MG63 (cell line): ENCODE results near the gene ZDHHC1. TPM values are rescaled to one million over a fixed set of nuclear protein-coding genes. Genes with fewer than 3 reads are reported as not detected.
"Not testable (repeated sequence)": the region's sequence is repeated elsewhere in the genome, so short reads cannot be mapped to it uniquely, and the experiment has no call there.

Source experiments
- DNase-seq: peaks from one replicate; pipeline ENCODE4 v3.0.0-alpha.2; 2020
- H3K27me3 ChIP-seq: fragments of 250-450 bp; sonication (Bioruptor Pico); 2 replicates; pipeline ENCODE4 v1.5.1; 2020; ENCODE audit warnings: mild to moderate bottlenecking, moderate library complexity
- H3K36me3 ChIP-seq: fragments of 250-450 bp; sonication (Bioruptor Pico); 2 replicates; pipeline ENCODE4 v1.5.1; 2020; ENCODE audit warnings: mild to moderate bottlenecking, moderate library complexity
- H3K4me3 ChIP-seq: fragments of 250-450 bp; sonication (Bioruptor Pico); 2 replicates; pipeline ENCODE4 v1.5.1; 2020; ENCODE audit warnings: mild to moderate bottlenecking, moderate library complexity
- H3K9me3 ChIP-seq: fragments of 250-450 bp; sonication (Bioruptor Pico); 2 replicates; pipeline ENCODE4 v1.5.1; 2020; ENCODE audit warnings: mild to moderate bottlenecking, moderate library complexity
- total RNA-seq: library from RNA; depleted of rRNA; stranded (reverse); fragments of >200 nt; shearing (Covaris generic); gene quantifications from 2 replicates; pipeline ENCODE4 v1.2.3, GENCODE V29; 2014; ENCODE audit warnings: low replicate concordance; rRNA removed

ZDHHC1 gene
- total RNA-seq, 1 experiment from 2014 or later, result 2.3 TPM

GRCh38 chr16:67376012-67376411, 40.3 kb downstream of the ZDHHC1 start:
- H3K4me3 ChIP-seq, H3K9me3 ChIP-seq, H3K27me3 ChIP-seq, DNase-seq, H3K36me3 ChIP-seq: not testable (repeated sequence)

GRCh38 chr16:67372664-67373063, 43.6 kb downstream of the ZDHHC1 start:
- no peak for DNase-seq
- H3K36me3 ChIP-seq, result no peaks in the 10 kb centered on the region
- H3K27me3 ChIP-seq, result no peaks in the 10 kb centered on the region
- H3K4me3 ChIP-seq, result no peak overlapping the region
- no peaks in the 10 kb centered on the region for H3K9me3 ChIP-seq

GRCh38 chr16:67370661-67371060, 45.6 kb downstream of the ZDHHC1 start:
- DNase-seq, result no peak
- H3K9me3 ChIP-seq, result no peaks in the 10 kb centered on the region
- H3K27me3 ChIP-seq, result no peaks in the 10 kb centered on the region
- no peaks in the 10 kb centered on the region for H3K36me3 ChIP-seq
- H3K4me3 ChIP-seq, result no peak overlapping the region

- DNase-seq, result no peak
- H3K36me3 ChIP-seq, result no peaks in the 10 kb centered on the region
- H3K27me3 ChIP-seq, result peaks cover 5% of the 10 kb centered on the region
- no peaks in the 10 kb centered on the region for H3K9me3 ChIP-seq
- H3K4me3 ChIP-seq, result no peak overlapping the region
These were observed 51.6 kb downstream of the ZDHHC1 start for GRCh38 chr16:67364600-67365235.

- Histone ChIP-seq H3K4me3 (no peak overlapping the region), H3K36me3 (no peaks in the 10 kb centered on the region)
These were observed 55.2 kb downstream of the ZDHHC1 start for GRCh38 chr16:67361038-67361437.

GRCh38 chr16:67359540-67360269, 56.6 kb downstream of the ZDHHC1 start:
- H3K4me3 ChIP-seq, H3K9me3 ChIP-seq, H3K36me3 ChIP-seq, DNase-seq, H3K27me3 ChIP-seq: not testable (repeated sequence)

More at GRCh38 chr16:67361038-67361437, 55.2 kb downstream of the ZDHHC1 start:
- Histone ChIP-seq H3K27me3 (peaks cover 5% of the 10 kb centered on the region), H3K9me3 (no peaks in the 10 kb centered on the region)
- no peak for DNase-seq

GRCh38 chr16:67357561-67357960, 58.7 kb downstream of the ZDHHC1 start:
- DNase-seq, result no peak
- Histone ChIP-seq H3K4me3 (no peak overlapping the region), H3K27me3 (no peaks in the 10 kb centered on the region), H3K9me3 (no peaks in the 10 kb centered on the region), H3K36me3 (no peaks in the 10 kb centered on the region)

- H3K4me3 ChIP-seq, result no peak overlapping the region
- no peaks in the 10 kb centered on the region for H3K9me3 ChIP-seq
- no peak for DNase-seq
- H3K27me3 ChIP-seq, result no peaks in the 10 kb centered on the region
- H3K36me3 ChIP-seq, result no peaks in the 10 kb centered on the region
These were observed 59.9 kb downstream of the ZDHHC1 start for GRCh38 chr16:67356396-67356795.

GRCh38 chr16:67352463-67352862, 63.8 kb downstream of the ZDHHC1 start:
- not testable (repeated sequence) for H3K9me3 ChIP-seq, DNase-seq, H3K4me3 ChIP-seq, H3K27me3 ChIP-seq, H3K36me3 ChIP-seq

- H3K9me3 ChIP-seq, result no peaks in the 10 kb centered on the region
These were observed 66.0 kb downstream of the ZDHHC1 start for GRCh38 chr16:67350324-67350723.

GRCh38 chr16:67349172-67349571, 67.1 kb downstream of the ZDHHC1 start:
- Histone ChIP-seq H3K36me3 (no peaks in the 10 kb centered on the region), H3K4me3 (no peak overlapping the region), H3K9me3 (no peaks in the 10 kb centered on the region), H3K27me3 (no peaks in the 10 kb centered on the region)
- no peak for DNase-seq

More at GRCh38 chr16:67350324-67350723, 66.0 kb downstream of the ZDHHC1 start:
- Histone ChIP-seq H3K27me3 (no peaks in the 10 kb centered on the region), H3K36me3 (no peaks in the 10 kb centered on the region), H3K4me3 (no peak overlapping the region)
- DNase-seq, result no peak

- H3K4me3 ChIP-seq, result no peak overlapping the region
- DNase-seq, result peak; percentile 46
- H3K9me3 ChIP-seq, result no peaks in the 10 kb centered on the region
- H3K27me3 ChIP-seq, result no peaks in the 10 kb centered on the region
- H3K36me3 ChIP-seq, result no peaks in the 10 kb centered on the region
These were observed 69.9 kb downstream of the ZDHHC1 start for GRCh38 chr16:67346341-67346740.

GRCh38 chr16:67345401-67345800, 70.9 kb downstream of the ZDHHC1 start:
- DNase-seq, result no peak
- Histone ChIP-seq H3K4me3 (no peak overlapping the region), H3K9me3 (no peaks in the 10 kb centered on the region), H3K36me3 (no peaks in the 10 kb centered on the region), H3K27me3 (no peaks in the 10 kb centered on the region)

Other genes starting within 250 kb of the ZDHHC1 start
- 9.9 and 16.5 TPM in 2 replicates for gene NOL3, start 245.9 kb downstream of the ZDHHC1 start, total RNA-seq
- gene MATCAP1, start 232.5 kb downstream of the ZDHHC1 start, total RNA-seq, result 5.7 and 8.5 TPM in 2 replicates
- not detected in 2 replicates for gene EXOC3L1, start 226.3 kb downstream of the ZDHHC1 start, total RNA-seq
- gene E2F4, start 224.3 kb downstream of the ZDHHC1 start, total RNA-seq, result 72.5 and 81.0 TPM in 2 replicates
- 1.9 TPM in 1 of 2 replicates, not detected in the other for gene ELMO3, start 217.3 kb downstream of the ZDHHC1 start, total RNA-seq
- 27.1 and 33.2 TPM in 2 replicates for gene TMEM208, start 189.3 kb downstream of the ZDHHC1 start, total RNA-seq
- gene FHOD1, start 169.0 kb downstream of the ZDHHC1 start, total RNA-seq, result 7.7 and 8.9 TPM in 2 replicates
- gene SLC9A5, start 167.5 kb downstream of the ZDHHC1 start, total RNA-seq, result 0.03 TPM in 1 of 2 replicates, not detected in the other
- gene PLEKHG4, start 136.9 kb downstream of the ZDHHC1 start, total RNA-seq, result 78.0 and 80.1 TPM in 2 replicates
- not detected in 2 replicates for gene KCTD19, start 89.7 kb downstream of the ZDHHC1 start, total RNA-seq
- 0.33 and 0.39 TPM in 2 replicates for gene LRRC36, start 89.7 kb downstream of the ZDHHC1 start, total RNA-seq
- not detected in 2 replicates for gene TPPP3, start 23.0 kb downstream of the ZDHHC1 start, total RNA-seq
- gene HSD11B2, start 14.6 kb upstream of the ZDHHC1 start, total RNA-seq, result not detected in 2 replicates
- gene ATP6V0D1, start 64.7 kb upstream of the ZDHHC1 start, total RNA-seq, result 30.8 and 42.3 TPM in 2 replicates
- gene AGRP, start 67.1 kb upstream of the ZDHHC1 start, total RNA-seq, result not detected in 2 replicates
- gene RIPOR1, start 112.4 kb upstream of the ZDHHC1 start, total RNA-seq, result 3.1 and 5.0 TPM in 2 replicates
- gene CTCF, start 146.0 kb upstream of the ZDHHC1 start, total RNA-seq, result 26.1 and 32.2 TPM in 2 replicates
- gene CARMIL2, start 228.7 kb upstream of the ZDHHC1 start, total RNA-seq, result 0.07 TPM in 1 of 2 replicates, not detected in the other
- gene ACD, start 243.8 kb upstream of the ZDHHC1 start, total RNA-seq, result 24.4 and 24.7 TPM in 2 replicates
- 0.89 and 1.5 TPM in 2 replicates for gene PARD6A, start 244.5 kb upstream of the ZDHHC1 start, total RNA-seq